Myometrial cell (primary cell): ENCODE data around the gene FOXL3. TPM values are rescaled to one million over a fixed set of nuclear protein-coding genes. Genes with fewer than 3 reads are reported as not detected.

Experiments used
- total RNA-seq: library from RNA; depleted of rRNA; stranded (reverse); fragments of >200 nt; gene quantifications from 2 replicates; pipeline ENCODE4 v1.2.3, GENCODE V29; 2015

The FOXL3 gene
- not detected in 2 replicates for total RNA-seq

GRCh38 chr7:289756-290553, at the start of gene FOXL3:
TSS of gene FOXL3 (plus strand) at chr7:290170. CDS start at chr7:290170, 0 bp downstream.

Other genes with a start within 250 kb of the FOXL3 start
- gene FAM20C, start 97.6 kb upstream of the FOXL3 start, total RNA-seq = 71.2 and 71.5 TPM in 2 replicates
- 10.4 and 11.3 TPM in 2 replicates for gene PDGFA, start 229.7 kb downstream of the FOXL3 start, total RNA-seq